RWPE2 (cell line): ENCODE results near the gene RAP2B.
A peak's percentile ranks its signal among the peaks of the same experiment; 100 is the strongest.
"Not testable (repeated sequence)": the region's sequence is repeated elsewhere in the genome, so short reads cannot be mapped to it uniquely, and the experiment has no call there.

Source experiments
- ATAC-seq: fragments of 200-7000 bp; cut with Tn5 transposase; 3 replicates; pipeline ENCODE4 v1.9.1; 2021; ENCODE audit warnings: low read depth
- DNase-seq: peaks from one replicate; pipeline ENCODE4 v3.0.0-alpha.2; 2020; ENCODE audit warnings: low spot score
- H3K27ac ChIP-seq: fragments of 450-650 bp; 2 replicates; pipeline ENCODE4 v1.5.1; 2017; ENCODE audit warnings: mild to moderate bottlenecking; ENCODE audit not compliant: poor library complexity, severe bottlenecking
- H3K27me3 ChIP-seq: fragments of 250-450 bp; sonication (Bioruptor Pico); 2 replicates; pipeline ENCODE4 v1.5.1; 2021; ENCODE audit warnings: mild to moderate bottlenecking, moderate library complexity; ENCODE audit not compliant: insufficient read depth, poor library complexity, severe bottlenecking
- H3K36me3 ChIP-seq: fragments of 250-450 bp; sonication (Bioruptor Pico); 2 replicates; pipeline ENCODE4 v1.5.1; 2020; ENCODE audit warnings: low read depth, mild to moderate bottlenecking, moderate library complexity
- H3K4me1 ChIP-seq: fragments of 250-450 bp; sonication (Bioruptor Pico); 2 replicates; pipeline ENCODE4 v1.5.1; 2021; ENCODE audit warnings: mild to moderate bottlenecking, moderate library complexity; ENCODE audit not compliant: insufficient read depth, poor library complexity, severe bottlenecking
- H3K4me3 ChIP-seq: fragments of 250-450 bp; sonication (Bioruptor Pico); 2 replicates; pipeline ENCODE4 v1.5.1; 2021; ENCODE audit warnings: mild to moderate bottlenecking, moderate library complexity; ENCODE audit not compliant: severe bottlenecking
- H3K9me3 ChIP-seq: fragments of 250-450 bp; sonication (Bioruptor Pico); 2 replicates; pipeline ENCODE4 v1.5.1; 2021; ENCODE audit warnings: mild to moderate bottlenecking, moderate library complexity; ENCODE audit not compliant: severe bottlenecking
- TF ChIP-seq, protein P1 (sequence below): fragments of 450-650 bp; IDR thresholded peaks from one replicate; pipeline ENCODE4 v1.5.1; 2017; ENCODE audit warnings: mild to moderate bottlenecking, moderate library complexity; ENCODE audit not compliant: poor library complexity, severe bottlenecking

Gene RAP2B

GRCh38 chr3:153190923-153191322, 28.9 kb downstream of the RAP2B start:
- ATAC-seq, result no peak
- Histone ChIP-seq H3K4me1 (no peaks in the 10 kb centered on the region), H3K27me3 (no peaks in the 10 kb centered on the region), H3K9me3 (no peaks in the 10 kb centered on the region), H3K36me3 (no peaks in the 10 kb centered on the region), H3K4me3 (no peak overlapping the region), H3K27ac (no peak overlapping the region)
- no peak for DNase-seq
- TF ChIP-seq, protein P1, sequence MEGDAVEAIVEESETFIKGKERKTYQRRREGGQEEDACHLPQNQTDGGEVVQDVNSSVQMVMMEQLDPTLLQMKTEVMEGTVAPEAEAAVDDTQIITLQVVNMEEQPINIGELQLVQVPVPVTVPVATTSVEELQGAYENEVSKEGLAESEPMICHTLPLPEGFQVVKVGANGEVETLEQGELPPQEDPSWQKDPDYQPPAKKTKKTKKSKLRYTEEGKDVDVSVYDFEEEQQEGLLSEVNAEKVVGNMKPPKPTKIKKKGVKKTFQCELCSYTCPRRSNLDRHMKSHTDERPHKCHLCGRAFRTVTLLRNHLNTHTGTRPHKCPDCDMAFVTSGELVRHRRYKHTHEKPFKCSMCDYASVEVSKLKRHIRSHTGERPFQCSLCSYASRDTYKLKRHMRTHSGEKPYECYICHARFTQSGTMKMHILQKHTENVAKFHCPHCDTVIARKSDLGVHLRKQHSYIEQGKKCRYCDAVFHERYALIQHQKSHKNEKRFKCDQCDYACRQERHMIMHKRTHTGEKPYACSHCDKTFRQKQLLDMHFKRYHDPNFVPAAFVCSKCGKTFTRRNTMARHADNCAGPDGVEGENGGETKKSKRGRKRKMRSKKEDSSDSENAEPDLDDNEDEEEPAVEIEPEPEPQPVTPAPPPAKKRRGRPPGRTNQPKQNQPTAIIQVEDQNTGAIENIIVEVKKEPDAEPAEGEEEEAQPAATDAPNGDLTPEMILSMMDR, result no peak

- Histone ChIP-seq H3K27ac (no peak overlapping the region), H3K4me3 (no peak overlapping the region), H3K36me3 (no peaks in the 10 kb centered on the region), H3K4me1 (no peaks in the 10 kb centered on the region), H3K9me3 (no peaks in the 10 kb centered on the region), H3K27me3 (no peaks in the 10 kb centered on the region)
- TF ChIP-seq, protein P1, result no peak
- ATAC-seq, result no peak
- no peak for DNase-seq
These were observed 30.3 kb downstream of the RAP2B start for GRCh38 chr3:153192327-153192726.

GRCh38 chr3:153193786-153194476, 31.9 kb downstream of the RAP2B start:
- H3K9me3 ChIP-seq, H3K4me3 ChIP-seq, DNase-seq: not testable (repeated sequence)

GRCh38 chr3:153195349-153195879, 33.4 kb downstream of the RAP2B start:
- TF ChIP-seq, protein P1, result no peak

More at GRCh38 chr3:153193786-153194476, 31.9 kb downstream of the RAP2B start:
- not testable (repeated sequence) for ATAC-seq, H3K36me3 ChIP-seq, H3K4me1 ChIP-seq, H3K27ac ChIP-seq, H3K27me3 ChIP-seq

DNA sequence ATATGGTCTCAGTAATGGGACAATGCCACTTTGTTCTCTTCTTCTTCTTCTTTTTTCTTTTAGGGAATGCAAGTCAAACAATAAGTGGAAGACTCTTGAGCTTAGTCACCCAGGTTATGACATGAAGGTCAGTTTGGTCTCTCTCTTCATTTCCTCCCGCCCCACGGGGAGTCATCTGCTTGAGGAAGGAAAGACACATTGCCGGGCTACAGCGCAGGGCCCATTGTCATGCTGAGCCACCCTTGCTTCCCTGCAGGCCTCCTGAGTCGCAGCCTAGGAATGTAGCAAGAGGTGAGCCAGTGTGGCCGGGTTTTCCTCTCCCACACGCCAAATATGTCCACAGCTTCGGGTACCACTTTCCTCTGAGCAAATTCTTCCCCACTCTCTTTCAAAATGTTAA, 47.6 kb downstream of the RAP2B start:
- H3K36me3 ChIP-seq, result no peaks in the 10 kb centered on the region
- no peak overlapping the region for H3K4me3 ChIP-seq
- peak; percentile 73 for DNase-seq
- H3K9me3 ChIP-seq, result no peaks in the 10 kb centered on the region
- H3K27me3 ChIP-seq, result no peaks in the 10 kb centered on the region
- peak; percentile 89 for ATAC-seq
- H3K27ac ChIP-seq, result peak overlapping the region; percentile 41
- peaks cover 17% of the 10 kb centered on the region for H3K4me1 ChIP-seq
- TF ChIP-seq, protein P1, result no peak

More at GRCh38 chr3:153195349-153195879, 33.4 kb downstream of the RAP2B start:
- no peaks in the 10 kb centered on the region for H3K36me3 ChIP-seq
- no peaks in the 10 kb centered on the region for H3K9me3 ChIP-seq
- no peak overlapping the region for H3K27ac ChIP-seq
- H3K4me3 ChIP-seq, result no peak overlapping the region
- DNase-seq (no peak), ATAC-seq (no peak)
- no peaks in the 10 kb centered on the region for H3K4me1 ChIP-seq
- no peaks in the 10 kb centered on the region for H3K27me3 ChIP-seq
